Heart right ventricle (tissue), 16 donors: ENCODE measurements around the gene LGI4. TPM values are rescaled to one million over a fixed set of nuclear protein-coding genes. Genes with fewer than 3 reads are reported as not detected.

Experiments
- ATAC-seq, 8 donors: fragments of 200-7000 bp; cut with Tn5 transposase; one replicate each; pipeline ENCODE4 v1.9.1; 2020; ENCODE audit warnings: mild to moderate bottlenecking in 8 of 8, moderate library complexity in 8 of 8, moderate number of reproducible peaks in 1 of 8
- DNase-seq, 2 donors: peaks; one replicate each; pipeline ENCODE4 v3.0.0-alpha.2; 2020
- H3K27ac ChIP-seq, 10 donors: fragments of 200-600 bp; sonication (generic) in 2 of 10; one replicate each; pipeline versions ENCODE4 v1.5.0 to v1.8.0; 2020 to 2022; ENCODE audit warnings: mild to moderate bottlenecking in 3 of 10
- H3K27me3 ChIP-seq, 7 donors: fragments of 200-600 bp; one replicate each; pipeline ENCODE4 v1.8.0; 2021 to 2022; ENCODE audit warnings: mild to moderate bottlenecking in 2 of 7
- H3K36me3 ChIP-seq, 9 donors: fragments of 200-600 bp; sonication (generic) in 1 of 9; one replicate each; pipeline versions ENCODE4 v1.5.0 to v1.8.0; 2020 to 2022; ENCODE audit warnings: mild to moderate bottlenecking in 2 of 9
- H3K4me1 ChIP-seq, 9 donors: fragments of 200-600 bp; sonication (generic) in 1 of 9; one replicate each; pipeline versions ENCODE4 v1.5.0 to v1.8.0; 2020 to 2022; ENCODE audit warnings: mild to moderate bottlenecking in 4 of 9
- H3K4me3 ChIP-seq, 10 donors: fragments of 200-600 bp; sonication (generic) in 2 of 10; one replicate each; pipeline versions ENCODE4 v1.5.0 to v1.8.0; 2020 to 2022; ENCODE audit warnings: mild to moderate bottlenecking in 7 of 10, moderate library complexity in 2 of 10
- H3K9me3 ChIP-seq, 11 donors: fragments of 200-600 bp in 10 of 11; sonication (generic) in 2 of 11; one replicate each; pipeline versions ENCODE4 v1.5.0 to v1.8.0; 2013 to 2022; ENCODE audit warnings: mild to moderate bottlenecking in 2 of 11, control low read depth in 1 of 11, moderate library complexity in 1 of 11
- CTCF ChIP-seq, 9 donors: fragments of 200-600 bp; sonication (generic) in 2 of 9; IDR thresholded peaks; one replicate each; pipeline versions ENCODE4 v1.5.0 to v1.8.0; 2021 to 2022; ENCODE audit warnings: antibody characterized with exemption in 9 of 9, mild to moderate bottlenecking in 5 of 9, moderate library complexity in 1 of 9
- WGBS, 2 donors: extraction: QIAGEN DNeasy Blood & Tissue Kit; methylation state at CpG; one replicate each; pipeline ENCODE4 v1.1.7; 2013; ENCODE audit warnings: inconsistent platforms in 1 of 2; 5-methylcytosine and 5-hydroxymethylcytosine counted together
- intact Hi-C, 10 donors: fragments of 100-400 bp; cut with DNase I; formaldehyde crosslinking; loops; one replicate each; pipeline versions ENCODE4 v1.11.1 to v1.14.2; 2022
- polyA plus RNA-seq, 2 donors: library from polyadenylated mRNA; stranded (reverse); fragments of 200-250 nt; gene quantifications; one replicate each; pipeline ENCODE4 v1.2.3, GENCODE V29; 2013
- total RNA-seq, 10 donors: library from RNA; stranded (reverse); fragmentation: NEBNext Ultra II Directional in 3 of 10; extraction: Animal tissue kit (Norgen Biotek cat#: 25700) in 3 of 10; gene quantifications; one replicate each; pipeline versions ENCODE4 v1.2.1 to v1.2.4, GENCODE V29; 2021 to 2023
- donor health status: Arrhythmogenic right ventricular cardiomyopathy.
- donor health status: ischemic (EF 13 %, LVEDD 7.1; RV severe dilation, severe dysfunction).
- donor health status: healthy with polysubstance abuse.
- donor health status: DM: no; HTN: yes; CAD: no.
- donor health status: DM: no; HTN: no; CAD: no.
- donor health status: ischemic (EF 25% LVEDD 6.9; RV normal size, moderate dysfunction).
- donor health status: ischemic (EF 25% LVEDD 5.7; RV mildly dilated, moderate dysfunction).
- donor health status: healthy.
- donor health status: DM: yes; HTN: yes; CAD: no.
- donor health status: Ischemic cardiomyopathy.
- donor health status: ischemic (EF 35%, LVEDD 5.7; RV mildly dilated, moderate dysfunction).
- donor health status: nonischemic (EF 11% LVEDD 7.7; RV severe dilation, severe dysfunction).
- donor health status: DM: yes; HTN: yes; CAD: no.
- donor health status: PGD.
- donor health status: ischemic (EF 29% LVEDD 5.4; RV normal size, mild dysfunction).
- donor health status: nonischemic (EF 23%, LVEDD 6.1; RV moderate dilation, normal function).

The LGI4 gene
- total and polyA plus RNA-seq, 12 donors = 4.3 to 30.0 (median 8.3) TPM

GRCh38 chr19:35120492-35120891, 14.4 kb downstream of the LGI4 start:
- Histone ChIP-seq H3K36me3 (no peaks in the 10 kb centered on the region), H3K27ac (peak overlapping the region in 3 of 10 donors; percentile 25 to 44 (median 30)), H3K9me3 (no peaks in the 10 kb centered on the region), H3K4me1 (peaks cover 5 to 46% (median 22%) of the 10 kb centered on the region in 9 donors), H3K4me3 (no peak overlapping the region), H3K27me3 (no peaks in the 10 kb centered on the region)
- DNase-seq = no peak
- TF ChIP-seq CTCF (IDR thresholded peaks at IDR 0.05) = no peak
- ATAC-seq = no peak
- WGBS, 2 donors = 66 to 76% methylated on average over 7 of the region's 7 CpGs
- intact Hi-C loops = no loop called here

DNA sequence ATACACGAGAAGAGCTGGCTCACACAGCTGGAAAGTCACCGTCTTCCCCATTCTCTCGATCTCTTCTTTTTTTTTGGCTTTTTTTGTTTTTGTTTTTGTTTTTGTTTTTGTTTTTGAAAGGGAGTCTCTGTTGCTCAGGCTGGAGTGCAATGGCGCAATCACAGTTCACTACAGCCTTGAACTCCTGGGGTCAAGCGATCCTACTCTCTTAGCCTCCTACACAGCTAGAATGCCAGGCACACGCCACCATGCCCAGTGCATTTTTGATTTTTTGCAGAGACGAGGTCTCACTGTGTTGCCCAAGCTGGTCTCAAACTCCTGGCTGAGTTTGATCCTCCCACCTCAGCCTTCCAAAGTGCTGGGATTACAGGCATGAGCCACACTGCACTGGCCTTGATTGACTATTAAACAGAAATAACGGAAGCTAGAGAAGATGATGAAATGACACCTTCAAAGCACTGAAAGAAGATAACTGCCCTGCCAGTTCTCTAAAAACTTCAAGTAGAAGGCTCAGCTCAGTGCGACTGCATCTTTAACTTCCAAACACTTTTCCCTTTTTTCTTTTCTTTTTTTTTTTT, 15.2 kb downstream of the LGI4 start:
- Histone ChIP-seq H3K36me3 (no peaks in the 10 kb centered on the region), H3K4me3 (no peak overlapping the region), H3K27me3 (no peaks in the 10 kb centered on the region), H3K27ac (peak overlapping the region in 5 of 10 donors; percentile 9 to 44 (median 30)), H3K4me1 (peaks cover 9 to 43% (median 20%) of the 10 kb centered on the region in 9 donors), H3K9me3 (no peaks in the 10 kb centered on the region)
- TF ChIP-seq CTCF (IDR thresholded peaks at IDR 0.05) = no peak
- WGBS, 2 donors = 85 to 92% methylated on average over 9 of the region's 9 CpGs
- intact Hi-C loops = no loop called here
- no peak for ATAC-seq
- no peak for DNase-seq

GRCh38 chr19:35119091-35119490, 15.8 kb downstream of the LGI4 start:
- no peaks in the 10 kb centered on the region for H3K27me3 ChIP-seq
- H3K9me3 ChIP-seq = no peaks in the 10 kb centered on the region
- peaks cover 9 to 43% (median 23%) of the 10 kb centered on the region in 9 donors for H3K4me1 ChIP-seq
- no peak overlapping the region for H3K27ac ChIP-seq
- WGBS, 2 donors = 65 to 73% methylated on average over 14 of the region's 14 CpGs
- intact Hi-C loops = no loop called here
- ATAC-seq (no peak), DNase-seq (no peak)
- TF ChIP-seq CTCF (IDR thresholded peaks at IDR 0.05) = no peak
- H3K36me3 ChIP-seq = no peaks in the 10 kb centered on the region
- no peak overlapping the region for H3K4me3 ChIP-seq

DNA sequence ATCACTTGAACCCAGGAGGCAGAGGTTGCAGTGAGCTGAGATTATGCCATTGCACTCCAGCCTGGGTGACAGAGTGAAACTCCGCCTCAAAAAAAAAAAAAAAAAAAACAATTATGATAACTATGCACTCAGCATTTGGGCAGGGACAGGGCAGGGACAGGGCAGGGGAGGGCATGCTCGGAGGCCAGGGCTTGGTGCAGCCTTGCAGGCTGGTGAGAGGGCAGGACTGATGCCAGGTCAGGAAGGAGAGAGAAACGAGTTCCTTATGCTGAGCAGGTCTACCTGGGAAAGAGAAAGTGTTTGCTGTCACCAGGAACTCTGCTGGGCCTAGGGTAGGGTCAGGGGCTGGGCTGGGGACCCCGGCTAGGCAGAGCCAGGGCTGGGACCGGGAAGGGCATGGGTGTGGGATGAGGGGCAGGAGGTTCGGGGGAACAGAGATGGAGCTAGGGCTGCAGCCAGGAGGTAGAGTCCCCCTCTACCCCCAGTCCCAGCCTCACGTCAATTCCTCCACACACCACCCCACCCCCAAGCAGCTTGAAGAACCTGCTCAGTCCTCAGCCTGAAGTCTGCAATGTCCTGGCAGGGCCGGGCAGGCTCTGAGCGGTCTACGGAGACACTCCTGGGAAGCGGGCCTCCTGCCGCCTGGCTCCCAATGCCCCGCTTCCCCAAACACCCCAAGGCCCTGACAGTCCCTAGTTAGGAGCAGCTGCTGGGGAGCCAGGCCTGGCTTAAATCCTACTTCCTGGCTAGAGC, 16.4 kb downstream of the LGI4 start:
- Histone ChIP-seq H3K27ac (peak overlapping the region in 1 of 10 donors; percentile 21), H3K4me1 (peaks cover 6 to 36% (median 16%) of the 10 kb centered on the region in 9 donors), H3K36me3 (no peaks in the 10 kb centered on the region), H3K27me3 (no peaks in the 10 kb centered on the region), H3K4me3 (no peak overlapping the region), H3K9me3 (no peaks in the 10 kb centered on the region)
- DNase-seq (no peak), ATAC-seq (peak in 2 of 8 donors; percentile 4 to 15)
- intact Hi-C loops = no loop called here
- TF ChIP-seq CTCF (IDR thresholded peaks at IDR 0.05) = no peak
- 78 to 79% methylated on average over 11 to 13 of the region's 13 CpGs for WGBS, 2 donors
